KOPT-K1 (cell line): Measurements from ENCODE around the gene CACNA1E.
"Not testable (repeated sequence)": the region's sequence is repeated elsewhere in the genome, so short reads cannot be mapped to it uniquely, and the experiment has no call there.

Experiments used
- H3K27ac ChIP-seq: fragments of 200-600 bp; sonication (generic); 2 replicates; pipeline ENCODE4 v1.5.1; 2016; ENCODE audit warnings: antibody characterized with exemption, mild to moderate bottlenecking, low read depth, low read length; ENCODE audit not compliant: poor library complexity, severe bottlenecking
- H3K36me3 ChIP-seq: fragments of 200-600 bp; sonication (generic); 2 replicates; pipeline ENCODE4 v1.5.1; 2017; ENCODE audit warnings: antibody characterized with exemption, mild to moderate bottlenecking, low read length, moderate library complexity; ENCODE audit not compliant: insufficient read depth
- H3K9me3 ChIP-seq: fragments of 200-600 bp; sonication (generic); 2 replicates; pipeline ENCODE4 v1.5.1; 2017; ENCODE audit warnings: antibody characterized with exemption, low read length, mild to moderate bottlenecking; ENCODE audit not compliant: insufficient read depth, poor library complexity, severe bottlenecking

Gene CACNA1E

GRCh38 chr1:181809991-181810545, 326.8 kb downstream of the CACNA1E start:
- H3K27ac ChIP-seq, result no peak overlapping the region
- H3K36me3 ChIP-seq, result no peaks in the 10 kb centered on the region

GRCh38 chr1:181812208-181812607, 328.9 kb downstream of the CACNA1E start:
- H3K27ac ChIP-seq, result no peak overlapping the region
- H3K36me3 ChIP-seq, result no peaks in the 10 kb centered on the region
- H3K9me3 ChIP-seq, result no peaks in the 10 kb centered on the region

More at GRCh38 chr1:181809991-181810545, 326.8 kb downstream of the CACNA1E start:
- no peaks in the 10 kb centered on the region for H3K9me3 ChIP-seq

DNA sequence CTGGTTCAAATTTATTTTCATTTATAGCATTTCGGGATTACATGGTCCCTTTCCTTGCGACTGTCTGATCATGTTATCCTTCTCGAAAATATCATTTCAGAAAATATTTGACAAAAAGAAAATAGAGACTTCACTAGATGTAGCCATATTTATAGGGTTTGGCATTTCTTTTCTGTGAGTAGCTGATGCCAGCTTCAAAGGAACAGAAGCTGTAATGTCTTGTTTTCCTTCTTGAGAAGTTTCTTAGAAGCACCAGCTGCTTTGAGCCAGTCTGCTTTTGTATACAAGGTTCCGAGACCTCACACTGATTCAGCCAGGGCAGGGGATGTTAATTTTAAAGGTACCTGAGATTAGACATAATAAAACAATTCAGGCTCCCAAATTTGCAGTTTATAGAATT, 329.9 kb downstream of the CACNA1E start:
- H3K36me3 ChIP-seq, result no peaks in the 10 kb centered on the region
- no peaks in the 10 kb centered on the region for H3K9me3 ChIP-seq
- H3K27ac ChIP-seq, result no peak overlapping the region

- Histone ChIP-seq H3K9me3 (no peaks in the 10 kb centered on the region), H3K27ac (no peak overlapping the region), H3K36me3 (no peaks in the 10 kb centered on the region)
These were observed 333.3 kb downstream of the CACNA1E start for GRCh38 chr1:181816608-181817007.

DNA sequence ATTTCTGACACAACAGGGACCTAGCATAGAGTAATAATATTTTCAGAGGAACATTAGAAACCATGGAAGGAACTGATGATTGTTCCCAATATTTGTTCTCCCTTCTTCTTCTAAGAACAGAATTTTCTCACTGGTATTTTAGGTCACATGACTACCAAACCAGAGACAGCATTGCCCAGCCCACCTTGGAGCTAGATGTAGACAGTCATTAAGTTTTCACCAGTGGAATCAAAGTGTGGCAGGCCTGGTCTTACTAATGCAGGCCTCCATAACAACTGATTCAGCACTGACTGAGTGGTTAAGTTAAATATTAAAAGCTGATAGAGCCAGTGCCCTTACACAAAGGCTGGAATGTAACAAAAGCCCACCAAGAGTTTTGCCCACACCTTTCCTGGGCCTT, 333.8 kb downstream of the CACNA1E start:
- Histone ChIP-seq H3K9me3 (no peaks in the 10 kb centered on the region), H3K27ac (no peak overlapping the region), H3K36me3 (no peaks in the 10 kb centered on the region)

GRCh38 chr1:181818459-181818858, 335.1 kb downstream of the CACNA1E start:
- Histone ChIP-seq H3K36me3 (no peaks in the 10 kb centered on the region), H3K9me3 (no peaks in the 10 kb centered on the region), H3K27ac (no peak overlapping the region)

DNA sequence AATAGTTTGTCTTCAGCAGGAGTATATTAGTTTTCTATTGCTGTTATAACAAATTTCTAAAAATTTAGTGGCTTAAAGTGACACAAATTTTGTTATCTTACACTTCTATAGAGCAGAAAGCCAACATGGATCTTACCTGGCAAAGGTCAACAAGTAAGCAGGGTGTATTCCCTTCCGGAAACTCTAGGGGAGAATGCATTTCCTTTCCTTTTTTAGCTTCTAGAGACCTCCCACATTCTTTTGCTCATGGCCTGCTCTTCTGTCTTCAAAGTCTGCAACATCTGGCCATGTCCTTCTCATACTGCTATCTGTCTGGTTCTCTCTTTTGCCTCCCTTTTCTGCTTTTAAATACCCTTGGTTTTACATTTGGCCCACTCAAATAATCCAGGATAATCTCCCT, 335.6 kb downstream of the CACNA1E start:
- Histone ChIP-seq H3K27ac (no peak overlapping the region), H3K9me3 (no peaks in the 10 kb centered on the region), H3K36me3 (no peaks in the 10 kb centered on the region)

DNA sequence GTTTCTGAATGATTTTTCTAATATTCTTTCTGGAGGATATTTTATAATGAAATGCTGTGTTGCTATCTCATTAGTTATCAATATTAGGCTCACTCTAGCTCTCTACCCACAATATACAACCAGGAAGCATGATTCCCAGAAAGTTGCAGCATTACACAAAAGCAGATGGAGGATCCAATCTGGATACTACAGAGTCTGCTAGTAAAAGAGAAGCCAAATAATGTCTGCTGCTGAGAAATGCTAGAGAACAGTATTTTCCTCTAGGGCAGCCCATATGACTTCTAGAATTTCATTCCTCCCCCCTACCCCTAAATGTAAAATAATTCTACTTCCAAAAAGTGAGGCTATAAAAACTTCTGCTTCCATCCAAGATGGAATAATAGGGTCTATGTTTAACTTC, 338.4 kb downstream of the CACNA1E start:
- Histone ChIP-seq H3K27ac (no peak overlapping the region), H3K9me3 (peaks cover 1% of the 10 kb centered on the region), H3K36me3 (no peaks in the 10 kb centered on the region)

DNA sequence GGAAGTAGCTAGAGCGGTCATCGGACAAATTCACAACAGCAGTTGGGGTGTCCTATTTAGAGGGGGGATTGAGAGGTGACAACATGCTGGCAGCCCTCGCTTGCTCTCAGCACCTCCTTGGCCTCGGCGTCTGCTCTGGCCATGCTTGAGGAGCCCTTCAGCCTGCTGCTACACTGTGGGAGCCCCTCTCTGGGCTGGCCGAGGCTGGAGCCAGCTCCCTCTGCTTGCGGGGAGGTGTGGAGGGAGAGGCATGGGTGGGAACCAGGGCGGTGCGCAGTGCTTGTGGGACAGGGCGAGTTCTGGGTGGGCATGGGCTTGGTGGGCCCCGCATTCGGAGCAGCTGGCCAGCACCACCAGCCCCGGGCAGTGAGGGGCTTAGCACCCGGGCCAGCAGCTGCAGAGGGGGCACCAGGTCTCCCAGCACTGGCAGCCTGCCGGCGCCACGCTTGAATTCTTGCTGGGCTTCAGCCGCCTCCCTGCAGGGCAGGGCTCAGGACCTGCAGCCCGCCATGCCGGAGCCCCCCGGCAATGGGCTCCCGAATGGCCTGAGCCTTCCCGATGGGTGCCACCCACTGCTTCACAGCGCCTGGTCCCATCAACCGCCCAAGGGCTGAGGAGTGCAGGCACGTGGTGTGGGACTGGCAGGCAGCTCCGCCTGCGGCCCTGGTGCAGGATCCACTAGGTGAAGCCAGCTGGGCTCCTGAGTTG, 349.0 kb downstream of the CACNA1E start:
- H3K36me3 ChIP-seq, H3K9me3 ChIP-seq, H3K27ac ChIP-seq: not testable (repeated sequence)

- no peaks in the 10 kb centered on the region for H3K9me3 ChIP-seq
- no peak overlapping the region for H3K27ac ChIP-seq
- no peaks in the 10 kb centered on the region for H3K36me3 ChIP-seq
These were observed 362.8 kb downstream of the CACNA1E start for GRCh38 chr1:181846001-181846645.

GRCh38 chr1:181846681-181847080, 363.4 kb downstream of the CACNA1E start:
- Histone ChIP-seq H3K27ac (no peak overlapping the region), H3K9me3 (no peaks in the 10 kb centered on the region), H3K36me3 (no peaks in the 10 kb centered on the region)

GRCh38 chr1:181849071-181849470, 365.8 kb downstream of the CACNA1E start:
- H3K36me3 ChIP-seq, result no peaks in the 10 kb centered on the region
- no peaks in the 10 kb centered on the region for H3K9me3 ChIP-seq
- no peak overlapping the region for H3K27ac ChIP-seq

GRCh38 chr1:181854212-181854611, 370.9 kb downstream of the CACNA1E start:
- H3K9me3 ChIP-seq, H3K36me3 ChIP-seq, H3K27ac ChIP-seq: not testable (repeated sequence)

DNA sequence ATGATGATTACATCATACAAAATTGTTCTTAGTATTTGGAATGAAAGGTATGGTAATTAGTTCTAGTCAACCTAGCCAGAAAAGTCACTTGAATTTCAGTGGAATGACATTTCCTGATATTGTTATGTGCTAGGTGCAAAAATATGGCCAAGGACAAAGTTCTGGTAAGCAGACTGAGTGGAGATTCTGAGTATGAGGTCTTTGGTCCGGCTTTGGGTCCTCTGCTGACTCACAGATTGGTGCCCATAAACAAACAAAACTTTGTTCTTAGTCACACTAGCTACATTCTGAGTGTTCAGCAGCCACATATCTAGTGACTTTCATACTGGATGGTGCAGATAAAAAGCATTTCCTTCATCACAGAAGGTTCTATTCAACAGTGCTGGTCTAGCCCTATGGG, 372.1 kb downstream of the CACNA1E start:
- no peak overlapping the region for H3K27ac ChIP-seq
- H3K9me3 ChIP-seq, result no peaks in the 10 kb centered on the region
- no peaks in the 10 kb centered on the region for H3K36me3 ChIP-seq
